ENCODE results near the gene FSIP1.

FSIP1 gene

DNA sequence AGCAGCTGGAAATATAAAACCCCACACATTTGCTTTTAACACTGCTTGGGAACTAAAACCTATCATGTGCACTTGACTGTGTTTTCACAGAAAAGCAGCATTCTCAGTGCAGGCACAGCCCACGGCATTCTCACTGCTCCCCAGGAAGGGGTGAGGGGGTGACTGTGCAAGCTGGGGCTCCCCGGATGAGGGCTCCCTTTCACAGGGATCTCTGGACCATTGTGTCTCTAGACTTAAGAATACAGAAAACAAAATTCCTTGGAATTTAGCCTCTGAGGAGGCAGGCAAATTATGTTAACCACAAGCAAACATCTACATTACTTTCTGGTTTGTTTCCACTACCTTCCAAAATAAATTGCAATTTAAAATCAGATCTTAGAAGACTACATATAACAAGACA is 100.3 kb downstream of the FSIP1 start:
- DNase-seq = no peak

DNA sequence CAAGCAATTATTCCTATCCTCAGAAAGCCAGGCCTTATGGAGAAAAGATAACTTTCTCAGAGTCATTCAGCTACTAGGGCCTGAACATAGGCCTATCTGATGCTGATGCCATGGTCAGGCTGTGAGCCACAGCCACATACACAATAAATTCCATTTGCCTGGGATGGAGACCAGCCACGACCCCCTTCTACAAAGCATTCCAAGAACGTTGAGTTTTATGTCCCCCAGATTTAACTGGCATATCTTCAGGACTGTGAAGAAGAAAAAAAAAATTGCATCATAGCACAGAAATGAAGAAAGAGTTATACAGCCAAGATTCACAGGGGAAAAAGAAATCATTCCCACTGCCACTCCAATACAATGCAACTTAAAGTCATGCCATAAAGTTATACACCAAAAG is 101.8 kb downstream of the FSIP1 start:
- DNase-seq = no peak

DNA sequence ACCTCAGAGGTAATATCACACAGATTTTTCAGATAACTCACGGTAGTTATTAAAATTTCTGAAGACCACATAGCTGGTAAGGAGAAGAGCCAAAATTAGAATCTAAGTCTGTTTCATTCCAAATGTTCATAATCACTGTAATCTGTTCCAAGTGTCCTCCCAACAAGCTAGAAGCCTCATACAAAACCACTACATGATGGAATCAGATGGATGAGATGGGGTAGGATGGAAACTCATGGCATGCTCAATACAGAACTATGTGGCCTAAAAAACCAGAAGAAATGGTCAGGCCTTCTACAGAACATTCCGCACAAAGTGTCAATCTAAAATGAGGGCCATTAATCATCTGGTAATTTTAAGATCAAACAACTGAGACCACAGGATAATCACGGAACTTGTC is 110.0 kb downstream of the FSIP1 start:
- no peak for DNase-seq

DNA sequence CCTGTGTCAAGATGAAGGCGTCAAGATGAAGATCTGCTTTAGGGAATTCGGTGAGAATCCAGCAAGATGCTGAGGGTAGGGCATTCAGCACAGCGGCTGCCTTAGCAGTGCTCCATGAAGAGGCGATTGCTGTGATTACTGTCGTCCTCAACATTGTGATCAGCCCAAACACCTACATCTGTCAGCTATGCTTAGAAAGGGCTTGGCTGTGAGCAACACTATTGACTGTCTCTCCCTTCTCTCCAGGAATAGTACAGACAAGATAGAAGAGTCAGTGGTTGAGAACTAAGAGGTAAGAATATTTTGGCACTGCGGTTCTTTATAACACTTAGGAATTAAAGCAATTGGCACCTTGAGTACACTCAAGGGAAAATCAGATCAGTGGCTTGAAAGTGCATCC is 110.5 kb downstream of the FSIP1 start:
- DNase-seq = no peak

DNA sequence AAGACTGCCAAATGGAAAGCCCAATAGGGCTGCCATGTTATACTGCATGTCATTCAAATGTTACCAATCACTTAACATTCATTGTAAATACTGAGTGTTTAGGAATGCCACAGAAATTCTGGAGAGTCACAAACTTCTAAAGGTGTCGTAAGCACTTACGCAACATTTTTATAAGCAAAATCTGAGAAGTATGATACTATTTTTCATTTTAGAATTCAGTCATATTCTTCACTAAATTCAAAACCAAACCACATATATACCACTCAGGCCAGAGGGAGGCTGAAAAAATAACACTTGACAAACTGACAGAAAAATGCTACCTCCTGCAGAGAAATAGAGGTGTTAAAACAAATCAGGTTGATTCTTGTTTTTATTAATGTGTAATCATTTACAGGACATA is 112.0 kb downstream of the FSIP1 start:
- DNase-seq = no peak

DNA sequence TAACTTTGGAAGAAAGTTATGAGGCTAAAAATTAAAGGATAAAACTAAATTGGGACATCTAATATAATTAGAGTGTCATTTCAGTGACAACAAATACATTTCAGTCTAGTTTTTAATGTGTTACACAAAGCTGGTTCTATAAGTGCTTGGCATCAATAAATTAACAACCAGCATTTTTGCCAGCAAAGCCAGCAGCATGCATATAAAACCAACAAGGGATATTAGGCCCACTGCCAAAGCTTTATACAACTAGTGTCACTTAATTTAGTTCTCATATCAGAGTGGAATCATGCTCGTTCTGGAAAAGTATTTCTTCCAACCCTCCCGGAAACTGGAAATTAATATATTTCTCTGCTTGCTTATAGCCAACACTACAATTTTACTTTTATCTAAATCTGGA is 113.0 kb downstream of the FSIP1 start:
- DNase-seq = no peak

DNA sequence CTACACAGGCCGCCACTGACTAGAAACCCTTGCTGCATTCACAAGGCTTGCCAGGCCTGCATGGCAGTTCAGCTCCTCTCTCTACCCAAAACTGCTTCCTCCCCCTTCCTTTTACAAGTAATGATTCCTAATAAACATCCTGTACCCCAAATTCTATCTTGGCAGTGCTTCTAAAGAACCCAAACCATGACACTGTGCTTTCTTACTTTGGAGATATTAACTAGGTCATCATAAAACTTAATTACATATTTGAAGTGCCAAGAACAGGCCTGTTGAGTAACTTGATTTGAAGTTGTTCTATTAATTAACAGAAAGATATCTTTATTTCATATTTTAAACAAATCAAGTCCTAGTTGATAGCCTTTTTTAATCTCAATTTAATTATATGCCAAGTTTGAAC is 113.4 kb downstream of the FSIP1 start:
- no peak for DNase-seq

DNA sequence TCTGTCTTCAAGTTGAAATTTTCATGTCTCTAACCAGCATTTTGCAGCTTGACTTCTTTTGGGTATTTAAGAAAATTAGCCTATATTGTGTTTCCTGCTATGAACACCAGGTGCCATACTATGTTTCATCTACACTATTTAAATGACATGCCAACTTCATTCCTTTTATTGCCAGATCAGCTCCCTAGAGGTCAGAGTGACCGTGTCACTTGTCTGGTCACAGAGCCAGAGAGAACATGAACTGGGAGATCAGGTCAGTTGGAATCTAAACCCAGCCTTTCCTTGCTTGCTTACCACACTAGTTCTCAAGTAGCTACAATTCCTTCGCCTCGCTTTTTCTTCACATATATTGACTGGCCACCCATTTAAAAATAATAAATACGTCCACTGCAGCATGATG is 114.2 kb downstream of the FSIP1 start:
- no peak for DNase-seq

DNA sequence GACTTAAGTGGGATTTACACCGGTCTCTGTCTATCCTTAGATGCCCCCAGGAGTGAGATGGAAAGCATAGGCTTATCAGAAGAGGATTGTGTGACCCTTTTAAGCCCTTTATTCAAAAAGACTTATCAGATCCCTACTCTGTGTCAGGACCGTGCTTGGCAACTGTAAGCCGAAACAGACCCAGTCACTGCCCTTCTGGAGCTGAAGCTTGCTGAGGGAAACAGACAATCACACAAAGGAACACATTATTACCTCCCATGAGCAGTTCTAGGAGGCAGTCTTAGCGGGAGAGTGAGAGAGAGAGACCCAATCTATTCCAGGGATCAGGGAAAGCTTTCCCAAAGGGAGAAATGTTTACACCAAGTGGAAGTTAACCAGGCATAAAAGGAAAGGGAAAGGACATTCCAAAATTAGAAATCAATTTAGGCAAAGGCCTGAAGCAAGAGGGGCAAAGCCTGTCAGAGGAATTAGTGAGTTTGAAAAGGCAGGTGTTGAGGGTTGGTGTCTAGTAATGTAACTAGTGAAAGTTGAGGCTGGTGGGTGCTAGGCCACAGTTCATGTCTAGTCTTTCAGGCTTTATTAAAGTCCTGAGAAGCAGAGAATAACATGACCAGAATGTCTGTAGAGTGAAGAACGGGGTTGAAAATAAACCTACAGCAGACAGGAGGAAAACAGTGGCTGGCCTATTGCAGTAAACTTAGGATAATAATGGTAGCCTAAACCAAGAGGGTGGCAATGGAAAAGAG is 115.1 kb downstream of the FSIP1 start:
- no peak for DNase-seq

DNA sequence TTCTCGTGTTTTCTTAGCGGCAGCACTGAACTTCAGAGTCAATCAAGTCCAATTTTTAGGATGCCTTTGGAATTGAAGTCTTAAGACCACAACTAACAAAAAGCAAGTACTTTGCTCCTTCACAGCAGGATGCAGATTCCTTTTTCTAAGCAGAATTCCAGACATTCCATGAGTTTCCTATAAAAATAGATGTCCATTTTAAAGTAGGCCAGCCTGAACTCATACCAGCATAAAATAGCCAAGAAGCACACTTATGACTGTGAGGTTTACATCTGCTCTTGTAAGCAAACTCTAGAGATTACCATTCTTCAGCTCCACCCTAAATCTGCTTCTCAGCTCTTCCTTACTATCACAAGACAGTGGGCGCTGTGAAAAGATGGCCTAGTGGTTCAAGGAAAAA is 116.0 kb downstream of the FSIP1 start:
- DNase-seq = no peak

DNA sequence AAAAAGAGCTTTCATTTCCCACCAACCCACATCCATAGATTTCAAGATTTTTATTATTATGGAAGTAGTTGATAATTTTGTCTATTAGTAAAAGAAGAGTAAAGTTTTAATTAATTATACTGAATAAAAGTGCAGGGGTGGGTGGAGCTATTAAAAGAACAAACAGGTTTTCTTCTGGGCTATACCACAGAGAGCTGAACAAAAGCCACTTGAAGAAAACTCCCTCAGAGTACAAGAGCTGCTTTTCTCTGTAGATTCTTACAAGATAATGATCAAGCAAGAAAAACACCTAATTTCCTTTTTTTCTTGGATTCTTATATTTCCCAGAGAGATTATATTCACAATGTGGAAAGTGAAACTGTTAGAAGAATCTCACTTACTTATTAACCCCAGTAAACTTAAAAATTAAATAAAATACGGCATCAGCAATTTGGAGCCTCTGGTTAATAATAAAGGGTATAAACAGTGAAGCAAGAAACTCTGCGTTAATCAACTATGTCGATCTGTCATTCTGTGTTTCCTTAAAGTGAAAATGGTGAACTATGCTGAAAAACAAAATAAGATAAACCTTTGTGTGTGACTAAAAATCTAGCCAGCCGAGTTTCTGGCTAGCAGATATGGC is 116.9 kb downstream of the FSIP1 start:
- DNase-seq = no peak

DNA sequence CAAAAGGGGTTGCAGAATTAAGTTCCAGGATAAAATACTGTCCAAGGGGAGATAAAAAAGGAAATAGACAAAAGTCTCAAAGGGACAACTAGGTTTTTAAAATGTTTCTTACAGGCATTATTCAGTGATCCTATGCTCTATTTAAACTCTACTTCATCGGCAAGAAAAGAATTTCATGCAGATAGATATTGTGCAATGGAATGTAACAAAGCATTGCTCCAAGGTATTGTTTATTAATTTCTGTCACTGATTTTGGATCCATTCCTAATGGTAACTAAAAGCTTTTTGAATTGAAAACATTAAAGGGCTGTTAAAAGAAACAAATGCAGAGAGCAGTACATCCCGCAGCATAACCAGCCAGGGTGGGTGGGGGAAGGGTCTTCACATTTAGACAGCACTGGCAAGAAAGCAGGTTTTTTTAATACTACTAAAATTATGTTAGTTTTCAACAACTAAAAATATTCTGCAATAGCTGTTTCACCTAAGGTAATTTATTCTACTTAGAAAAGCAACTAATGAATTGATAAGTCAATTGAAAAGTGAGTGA is 118.9 kb downstream of the FSIP1 start:
- no peak for DNase-seq

DNA sequence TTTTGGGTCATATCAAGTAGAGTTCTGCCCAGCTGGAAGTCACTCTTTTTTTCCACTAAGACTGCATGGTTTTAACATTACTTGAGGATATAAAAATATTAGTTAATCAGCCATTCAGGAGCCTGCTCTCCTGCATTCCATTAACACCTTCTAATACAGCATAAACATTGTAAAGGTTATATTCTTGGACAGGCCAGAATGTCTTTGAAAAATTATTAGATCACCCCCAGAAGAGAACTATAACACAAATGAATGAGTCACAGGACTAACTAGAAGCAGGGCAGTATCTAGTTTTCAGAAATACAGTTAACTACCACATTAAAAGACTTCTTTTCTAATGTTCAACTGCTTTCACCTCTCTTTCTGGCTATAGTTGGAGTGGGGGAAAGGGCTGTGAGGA is 120.9 kb downstream of the FSIP1 start:
- no peak for DNase-seq

DNA sequence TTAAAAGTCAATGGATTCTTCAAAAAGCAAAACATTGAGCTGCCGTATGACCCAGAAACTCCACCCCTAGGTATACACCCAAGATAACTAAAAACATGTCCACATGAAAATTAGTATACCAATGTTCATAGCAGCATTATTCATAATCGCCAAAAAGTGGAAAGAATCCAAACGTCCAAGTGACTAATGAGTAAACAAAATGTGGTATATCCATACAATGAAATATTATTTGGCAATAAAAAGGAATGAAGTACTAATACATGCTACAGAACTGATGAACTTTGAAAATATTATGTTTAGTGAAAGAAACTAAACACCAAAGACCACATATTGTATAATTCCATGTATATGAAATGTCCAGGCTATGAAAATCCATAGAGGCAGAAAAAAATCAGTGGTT is 123.9 kb downstream of the FSIP1 start:
- DNase-seq = no peak

DNA sequence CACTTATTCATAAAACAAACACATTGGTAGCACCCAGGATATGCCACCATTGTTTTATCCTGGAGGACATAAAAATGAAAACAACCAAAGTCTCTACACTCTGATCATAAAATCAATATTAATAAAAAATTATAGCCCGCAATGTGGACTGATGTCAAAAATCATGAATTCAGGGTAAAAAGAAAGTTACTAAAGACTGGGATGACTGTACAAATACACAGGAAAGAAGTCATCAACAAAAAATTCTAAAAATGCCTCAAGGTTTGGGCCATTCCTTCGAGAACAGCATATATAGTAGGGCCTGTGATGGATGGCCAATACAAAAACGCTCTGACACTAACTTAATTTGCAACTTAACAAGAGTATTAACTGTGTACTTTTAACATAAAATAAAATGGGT is 125.0 kb downstream of the FSIP1 start:
- DNase-seq = peak; percentile 67

DNA sequence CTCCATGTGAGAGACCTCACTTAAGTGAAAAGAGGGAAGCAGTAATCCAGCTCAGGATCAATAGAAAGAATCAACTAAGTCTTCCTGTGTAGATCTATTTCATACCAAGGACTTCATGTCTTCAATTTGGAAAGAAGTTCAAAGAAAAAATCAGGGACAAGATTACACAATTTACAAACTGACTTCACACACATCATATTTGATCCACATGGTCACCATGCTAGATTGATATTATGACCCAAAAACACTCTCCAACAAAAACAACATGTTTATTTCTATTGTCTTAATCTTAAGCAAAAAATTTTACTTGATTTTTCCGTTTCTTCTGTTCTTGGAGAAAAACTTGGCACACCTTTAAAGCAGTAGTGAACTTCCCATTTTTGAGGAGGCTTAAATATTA is 125.5 kb downstream of the FSIP1 start:
- no peak for DNase-seq

DNA sequence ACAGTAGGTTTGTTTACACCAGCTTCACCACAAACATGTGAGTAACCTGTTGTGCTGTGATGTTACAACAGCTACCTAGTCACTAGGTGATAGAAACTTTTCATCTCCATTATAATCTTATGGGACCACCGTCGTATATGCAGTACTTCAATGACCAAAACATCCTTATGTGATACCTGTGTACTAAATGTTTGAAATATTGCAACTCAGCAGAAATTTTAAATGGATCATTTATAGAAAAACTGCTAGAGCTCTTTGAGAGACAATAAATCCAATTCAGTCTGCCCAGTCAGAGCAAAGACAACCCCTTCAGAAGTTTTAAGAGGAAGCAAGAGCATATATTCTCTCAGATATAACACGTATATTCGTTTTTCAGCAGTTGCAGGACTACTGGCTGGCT is 128.3 kb downstream of the FSIP1 start:
- DNase-seq = no peak

DNA sequence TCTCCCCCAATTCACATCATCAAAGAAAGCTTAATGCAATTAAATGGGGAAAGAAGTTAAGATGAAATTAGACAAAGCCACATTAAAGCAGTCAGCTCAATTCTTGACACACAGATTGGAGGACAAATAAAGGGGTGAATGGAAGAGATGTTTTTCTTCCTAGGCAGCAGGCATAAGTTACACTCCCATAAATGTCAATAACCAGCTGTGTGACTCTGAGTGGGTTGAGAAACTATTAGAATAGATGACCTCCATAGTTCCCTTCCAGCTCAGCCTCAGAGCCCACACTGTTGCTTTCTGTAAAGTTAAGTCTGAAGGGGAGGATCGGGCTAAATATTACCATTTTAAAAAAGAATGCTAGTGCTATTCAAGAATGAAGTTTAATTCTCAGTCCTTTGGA is 130.8 kb downstream of the FSIP1 start:
- DNase-seq = no peak

DNA sequence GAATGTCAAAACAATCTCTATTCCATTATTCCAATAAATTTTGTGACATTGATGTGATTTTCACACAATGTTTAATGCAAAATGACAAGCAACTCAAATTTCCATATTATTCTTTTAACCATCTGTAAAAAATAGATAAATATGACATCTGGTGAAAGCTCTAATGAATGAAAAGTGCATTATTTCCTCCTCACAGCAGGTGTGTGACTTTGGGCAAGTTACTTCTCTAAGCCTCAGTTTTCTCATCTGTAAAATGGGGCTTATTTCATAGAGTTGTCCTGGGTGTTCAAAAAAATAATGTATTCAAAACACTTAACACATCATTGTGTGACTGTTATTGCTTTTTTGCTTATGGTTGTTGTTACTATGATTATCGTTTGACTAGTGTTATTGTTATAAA is 131.3 kb downstream of the FSIP1 start:
- no peak for DNase-seq

DNA sequence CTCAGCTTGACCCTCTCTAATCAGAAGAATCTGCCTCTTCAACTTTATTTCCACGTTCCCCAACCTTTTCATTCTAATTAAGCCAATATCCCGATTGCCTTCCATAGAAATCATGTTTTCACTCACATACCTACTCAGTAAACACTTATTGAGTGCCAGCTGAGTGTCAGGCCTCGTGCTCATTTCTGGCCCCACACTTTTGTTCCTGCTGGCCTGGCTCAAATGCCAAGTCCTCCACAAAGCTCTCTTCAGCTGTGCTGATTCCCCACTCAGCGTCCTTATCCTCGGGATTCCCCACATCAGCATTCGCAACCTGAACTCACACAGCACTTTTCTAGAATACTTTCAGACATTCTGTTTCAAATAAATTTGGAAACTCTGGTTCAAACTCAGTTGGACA is 132.9 kb downstream of the FSIP1 start:
- no peak for DNase-seq

DNA sequence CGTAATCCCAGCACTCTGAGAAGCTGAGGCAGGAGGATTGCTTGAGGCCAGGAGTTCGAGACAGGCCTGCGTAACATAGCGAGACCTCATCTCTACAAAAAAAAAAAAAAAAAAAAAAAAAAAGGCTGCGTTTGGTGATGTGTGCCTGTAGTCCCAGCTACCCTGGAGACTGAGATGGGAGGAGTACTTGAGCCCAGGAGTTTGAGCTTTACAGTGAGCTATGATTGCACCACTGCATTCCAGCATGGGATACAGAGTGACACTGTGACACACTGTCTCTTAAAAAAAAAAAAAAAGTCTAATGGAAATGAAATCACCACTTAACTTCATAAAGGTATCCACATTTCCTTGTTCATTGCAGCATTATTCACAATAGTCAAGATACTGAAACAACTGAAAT is 136.2 kb downstream of the FSIP1 start:
- no peak for DNase-seq

DNA sequence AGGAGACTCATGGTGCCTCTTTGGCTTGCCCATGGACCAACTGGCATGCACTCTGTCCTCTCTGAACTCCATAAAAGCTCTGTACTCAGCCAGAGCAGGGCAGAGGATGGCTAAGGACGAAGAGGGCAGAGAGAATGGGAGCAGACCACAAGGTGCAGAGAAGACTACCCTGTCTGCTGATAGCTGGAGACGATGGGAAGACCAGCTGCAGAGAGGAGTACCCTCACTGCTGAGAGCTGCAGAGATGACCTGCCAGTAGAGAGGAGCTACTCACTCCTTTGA is 136.7 kb downstream of the FSIP1 start:
- no peak for DNase-seq

DNA sequence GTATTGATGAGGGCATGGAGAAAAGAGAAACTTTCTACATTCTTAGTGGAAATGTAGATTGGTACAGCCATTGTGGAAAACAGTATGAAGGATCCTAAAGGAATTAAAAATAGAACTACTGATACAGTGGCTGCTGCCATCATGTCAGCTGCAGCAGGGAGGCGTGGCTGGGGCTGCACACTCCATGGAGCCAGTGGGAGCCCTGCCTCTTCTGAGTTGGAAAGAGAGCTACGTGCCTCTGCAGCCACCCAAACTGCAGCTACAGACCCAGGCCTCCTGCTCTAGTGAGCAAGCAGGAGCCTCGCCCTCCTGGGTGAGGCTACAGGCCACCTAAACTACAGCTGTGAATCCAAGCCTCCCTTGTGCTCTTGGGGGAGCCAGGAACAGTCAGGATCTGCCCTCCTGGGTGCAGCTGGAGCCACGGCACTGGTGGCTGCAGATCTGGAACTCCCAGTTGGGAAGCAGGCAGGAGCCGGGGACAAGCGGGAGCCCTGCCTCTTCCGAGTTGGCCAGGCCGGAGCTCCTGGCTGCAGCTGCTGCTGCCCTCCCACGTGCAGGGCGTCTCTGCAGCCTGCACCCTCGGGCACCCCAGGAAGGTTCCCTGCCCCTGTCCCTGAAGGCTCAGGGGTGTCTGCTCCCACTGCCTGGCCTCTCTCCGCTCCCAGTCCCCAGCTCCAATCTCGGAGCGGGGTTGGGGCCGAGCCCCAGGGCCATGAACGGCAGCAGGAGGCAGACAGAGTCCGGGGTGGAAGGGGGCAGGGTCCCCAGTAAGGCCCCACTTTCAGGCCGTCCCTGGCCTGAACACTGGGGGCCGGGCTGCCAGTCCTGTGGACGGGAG is 137.3 kb downstream of the FSIP1 start:
- no peak for DNase-seq

DNA sequence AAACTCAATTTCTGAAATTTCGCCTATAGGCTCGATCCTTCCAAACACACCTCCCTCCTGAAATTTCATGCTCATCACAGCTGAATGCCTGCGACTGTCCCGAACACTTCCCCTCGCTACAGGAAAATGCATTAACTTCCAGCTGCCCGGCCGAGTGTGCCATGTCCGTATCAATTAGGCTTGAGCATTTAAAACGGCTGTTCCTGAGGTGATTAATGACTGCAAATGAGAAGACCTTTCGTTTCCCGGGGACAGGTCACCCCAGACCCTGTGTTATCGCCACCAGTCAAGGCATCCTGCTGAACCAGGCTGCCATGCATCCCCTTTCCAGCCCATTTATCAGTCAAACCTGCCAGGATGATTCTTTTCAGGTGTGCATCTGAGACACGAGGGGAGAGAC is 138.5 kb downstream of the FSIP1 start:
- DNase-seq = no peak

Measured in HCEC 1CT (cell line).